DMS114 treated with DMSO at 0.1 percent for 48 hours (cell line): ENCODE measurements around the gene NT5C3B.
"Not testable (repeated sequence)": the region's sequence is repeated elsewhere in the genome, so short reads cannot be mapped to it uniquely, and the experiment has no call there.

Experiments
- DNase-seq: peaks from one replicate; lab custom pipeline; 2025; ENCODE audit not compliant: unreplicated experiment; lab: John Stamatoyannopoulos, UW

The NT5C3B gene

DNA sequence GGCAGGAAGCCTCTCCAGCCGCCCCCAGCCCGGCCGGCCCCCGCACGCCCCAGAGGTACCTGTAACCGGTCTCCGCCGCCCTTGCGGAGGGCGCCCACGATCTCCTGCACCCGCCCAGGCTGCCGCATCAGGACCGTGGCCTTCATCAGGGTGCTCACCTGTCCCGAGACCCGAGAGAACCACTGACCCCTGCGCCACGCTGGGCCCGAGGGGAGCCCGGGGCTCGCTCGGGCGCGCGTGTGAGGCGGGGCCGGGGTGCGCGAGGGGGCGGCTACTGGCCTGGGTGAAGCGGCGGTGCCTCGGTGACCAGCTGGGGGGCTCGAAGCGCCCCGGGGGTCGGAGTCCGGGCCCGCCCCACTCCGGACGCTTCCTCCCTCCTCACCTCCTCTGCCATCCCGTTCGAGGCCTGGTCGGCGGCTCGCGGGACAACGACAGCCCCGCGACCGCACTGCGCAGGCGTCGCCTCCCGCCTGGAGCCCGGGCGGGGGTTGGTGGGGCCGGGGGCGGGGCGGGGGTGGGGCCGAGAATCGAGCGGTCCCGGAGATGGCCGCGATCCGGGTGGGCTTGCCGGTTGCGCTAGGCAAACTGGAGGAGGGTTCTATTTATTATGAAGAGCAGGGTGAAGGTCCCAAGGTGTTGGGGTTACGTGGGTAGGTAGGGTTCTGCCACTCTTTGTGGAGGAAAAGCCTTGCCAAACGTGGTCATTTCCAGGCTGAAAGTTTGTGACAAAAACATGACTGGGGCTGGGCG, at the start of gene NT5C3B:
Gene NT5C3B, minus strand, starts transcription at position 433 of the 750 bp plus-strand sequence. Its CDS starts 39 bp downstream, at position 394.
- peak; percentile 33 for DNase-seq

DNA sequence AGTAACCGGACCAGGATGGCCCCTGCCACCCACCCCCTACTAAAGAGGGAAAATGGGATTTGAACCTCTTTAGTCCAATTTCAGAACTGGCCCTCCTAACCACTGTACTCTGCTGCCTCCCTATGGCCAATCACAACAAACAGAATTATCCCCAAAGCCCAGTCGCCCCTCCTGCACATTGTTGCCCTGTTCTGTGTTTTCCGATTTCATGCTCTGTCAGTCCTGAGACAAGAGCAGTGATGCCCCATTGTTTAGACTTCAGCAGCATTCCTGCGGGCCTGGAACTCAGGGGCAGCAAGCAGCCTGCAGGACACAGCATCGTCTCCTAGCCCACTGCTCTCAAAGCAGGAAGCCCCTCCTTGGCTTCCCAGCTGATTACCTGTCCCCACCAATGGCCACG, 49.7 kb upstream of the NT5C3B start:
- peak; percentile 19 for DNase-seq

DNA sequence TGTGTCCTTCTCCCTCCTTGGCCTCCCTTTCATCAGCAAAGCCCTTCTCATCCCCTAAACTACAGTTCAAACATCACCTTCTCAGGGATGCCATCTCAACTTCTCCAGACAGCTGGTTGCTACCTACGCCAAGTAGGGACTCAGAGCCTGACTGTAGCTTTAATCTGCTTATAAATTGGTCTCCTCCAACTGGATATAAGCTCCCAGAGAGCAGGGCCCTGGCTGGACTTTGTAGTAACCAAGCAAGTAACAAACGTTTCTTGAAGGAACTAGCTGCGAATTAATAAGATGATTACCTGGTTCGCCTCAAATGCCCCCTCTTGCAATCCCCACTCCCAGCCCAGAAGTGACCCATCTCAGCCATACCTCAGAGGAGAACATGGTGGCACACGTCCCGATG, 46.7 kb upstream of the NT5C3B start:
- DNase-seq: no peak

DNA sequence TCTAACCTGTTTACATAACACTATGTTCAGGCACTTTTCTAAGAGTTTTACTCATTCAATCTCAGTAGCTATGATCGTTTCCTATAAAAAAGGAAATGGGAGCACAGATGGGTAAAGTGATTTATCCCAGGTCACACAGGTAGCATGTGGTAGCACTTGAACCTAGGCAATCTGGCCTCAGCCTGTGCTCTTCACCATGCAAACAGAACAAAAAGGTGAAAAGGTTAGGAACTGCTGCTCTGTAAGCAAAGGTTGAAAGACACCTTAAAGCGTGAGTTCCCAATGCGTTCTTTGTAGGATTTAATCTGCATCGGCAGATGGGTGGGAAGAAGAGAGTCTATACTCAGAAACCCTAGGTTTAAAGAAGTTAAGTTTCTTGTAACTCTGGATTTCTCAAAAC, 44.1 kb upstream of the NT5C3B start:
- DNase-seq: no peak

DNA sequence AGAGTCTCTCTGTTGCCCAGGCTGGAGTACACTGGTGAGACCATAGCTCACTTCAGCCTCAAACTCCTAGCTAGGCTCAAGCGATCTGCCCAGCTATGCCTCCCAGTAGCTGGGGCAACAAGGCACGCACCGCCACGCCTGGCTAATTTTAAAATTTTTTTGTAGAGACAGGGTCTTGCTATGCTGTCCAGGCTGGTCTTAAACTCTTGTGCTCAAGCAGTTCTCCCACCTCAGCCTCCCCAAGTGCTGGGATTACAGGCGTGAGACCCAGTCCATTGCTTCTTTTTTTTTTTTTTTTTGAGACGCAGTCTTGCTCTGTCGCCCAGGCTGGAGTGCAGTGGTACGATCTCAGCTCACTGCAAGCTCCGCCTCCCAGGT, 38.2 kb upstream of the NT5C3B start:
- DNase-seq: not testable (repeated sequence)

DNA sequence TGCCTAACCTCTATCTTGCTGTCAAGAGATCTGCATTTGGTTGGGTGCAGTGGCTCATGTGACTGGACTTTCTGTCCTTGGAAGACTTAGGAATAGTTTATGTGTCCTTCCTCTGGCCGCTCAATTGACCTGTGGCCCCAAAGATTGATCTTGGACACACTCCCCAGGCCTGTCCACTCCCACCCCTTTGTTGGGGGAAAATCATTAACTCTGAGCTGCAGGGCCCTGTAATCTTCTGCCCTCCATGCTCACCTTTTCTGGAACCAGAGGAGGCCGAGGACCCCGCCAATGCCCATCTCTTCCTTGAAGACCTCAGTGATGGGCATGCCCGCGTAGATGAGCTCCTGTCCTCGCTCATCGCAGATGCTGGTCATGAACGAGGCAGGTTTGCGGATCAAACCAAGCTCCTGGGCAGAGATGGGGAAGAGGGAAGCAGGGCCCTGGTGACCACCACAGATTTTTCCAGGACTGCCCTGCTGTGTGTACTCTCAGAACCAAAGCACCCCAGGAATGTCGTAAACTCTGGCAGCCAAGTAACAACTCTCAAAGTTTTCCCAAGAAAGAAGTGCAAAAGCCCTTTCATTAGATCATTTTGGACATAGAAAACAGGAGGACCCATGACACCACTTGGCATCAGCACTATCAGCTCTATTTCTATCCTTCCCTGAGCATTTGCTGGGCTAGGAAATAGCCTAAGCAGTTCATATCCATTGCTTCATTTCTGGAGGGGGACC, 37.7 kb upstream of the NT5C3B start:
- DNase-seq: no peak

DNA sequence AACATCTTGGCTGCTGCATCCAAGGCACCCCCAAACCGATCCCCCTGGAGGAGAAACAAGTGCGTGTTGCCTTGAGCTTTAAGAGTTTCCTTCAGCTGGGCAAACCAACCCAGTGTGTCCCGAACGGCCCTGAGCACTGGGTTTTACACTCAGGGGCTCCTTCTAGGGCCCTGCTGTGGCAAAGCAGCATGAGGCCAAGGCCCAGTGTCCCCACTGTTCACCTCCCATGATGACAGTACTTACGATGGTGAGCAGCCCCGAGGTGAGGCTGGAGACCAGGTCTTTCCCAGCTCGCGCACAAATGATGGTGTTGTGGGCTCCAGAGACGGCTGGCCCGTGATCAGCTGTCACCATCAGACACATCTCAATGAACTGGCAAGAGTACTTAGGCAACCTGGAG, 35.8 kb upstream of the NT5C3B start:
- no peak for DNase-seq

DNA sequence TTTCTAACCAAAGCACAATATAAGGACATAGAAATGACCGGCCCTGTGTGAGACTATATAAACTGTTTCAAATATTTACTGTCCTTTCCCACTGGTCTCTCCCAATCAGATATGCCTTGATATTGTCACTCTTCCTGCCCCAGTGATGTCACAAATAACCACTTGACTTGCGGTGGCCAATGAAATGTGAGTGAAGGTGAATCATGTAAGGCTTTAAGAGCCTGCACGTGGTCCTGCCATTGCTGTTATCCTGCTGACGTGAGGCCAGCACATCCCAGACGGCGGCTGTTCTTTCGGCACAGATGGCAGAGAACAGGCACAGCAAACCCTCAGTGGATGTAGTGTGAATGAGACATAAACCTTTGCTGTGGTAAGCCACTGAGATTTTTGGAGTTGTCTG, 34.6 kb upstream of the NT5C3B start:
- no peak for DNase-seq

DNA sequence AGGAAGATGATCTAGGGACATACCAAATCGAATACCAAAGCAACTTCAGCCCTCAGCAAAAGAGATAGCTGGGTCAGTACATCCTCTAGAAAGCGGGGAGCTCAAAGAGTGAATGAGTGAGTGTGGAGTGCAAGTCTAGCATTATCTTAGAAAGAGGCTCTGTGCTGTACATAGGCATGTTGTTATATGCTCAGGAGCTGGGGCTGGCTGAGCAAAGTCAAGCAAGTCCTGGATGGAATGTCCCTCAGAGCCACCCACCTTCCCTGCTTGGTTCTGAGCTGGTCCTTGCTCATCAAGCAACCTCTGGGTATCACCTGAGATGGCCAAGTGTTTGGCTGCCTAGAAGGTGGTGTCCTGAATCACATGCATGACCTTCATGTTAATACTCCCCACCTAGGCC, 34.1 kb upstream of the NT5C3B start:
- no peak for DNase-seq

DNA sequence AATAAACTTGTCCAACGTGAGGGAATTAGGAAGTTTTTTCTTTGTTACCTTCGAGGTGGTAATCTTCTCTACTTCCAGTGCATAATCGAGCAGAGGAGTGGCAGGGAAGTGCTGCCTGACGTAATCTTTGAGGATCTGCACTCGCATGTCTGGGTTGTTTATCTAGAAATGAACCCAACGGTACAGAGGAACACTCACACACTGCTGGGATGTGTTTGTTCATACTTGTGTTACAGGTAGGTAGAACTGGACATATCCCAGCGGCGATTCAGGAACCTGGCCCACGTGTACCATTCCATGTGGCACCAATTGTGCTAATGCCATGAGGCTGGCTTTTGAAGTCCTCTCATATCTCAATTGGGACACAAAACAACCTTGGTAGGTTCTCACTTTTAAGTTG, 33.4 kb upstream of the NT5C3B start:
- DNase-seq: no peak

DNA sequence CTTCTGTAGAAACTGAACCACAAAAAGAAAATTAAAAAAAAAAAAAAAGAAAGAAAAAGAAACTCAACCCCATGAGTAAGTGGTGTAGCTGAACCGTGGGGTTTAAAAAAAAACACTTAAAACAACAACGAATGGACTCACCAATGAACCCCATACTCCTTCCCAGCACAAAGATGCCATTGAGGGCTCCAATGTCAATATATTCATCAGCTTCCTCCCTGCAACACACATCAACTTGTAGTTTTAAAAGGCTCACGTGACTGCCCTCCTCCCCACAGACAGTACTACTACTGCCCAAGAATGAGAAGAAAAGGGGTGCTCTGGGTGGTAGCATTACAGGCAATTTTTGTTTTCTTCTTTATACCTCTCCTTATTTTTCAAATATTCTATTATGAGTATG, 32.5 kb upstream of the NT5C3B start:
- no peak for DNase-seq

DNA sequence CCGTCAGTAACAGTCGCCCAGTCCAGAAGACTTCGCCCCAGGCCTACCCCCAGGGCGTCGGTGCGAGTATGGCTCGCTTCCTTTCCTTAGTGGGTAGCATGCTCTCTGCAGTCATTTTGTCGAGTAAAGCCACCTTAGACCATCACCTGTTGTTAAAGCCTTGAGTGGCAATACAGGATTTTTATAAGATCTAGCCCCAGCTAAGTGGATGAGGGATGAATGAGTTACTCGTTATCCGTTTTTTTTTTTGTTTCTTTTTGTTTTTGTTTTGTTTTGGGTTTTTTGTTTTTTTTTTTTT, 29.5 kb upstream of the NT5C3B start:
- DNase-seq: no peak

DNA sequence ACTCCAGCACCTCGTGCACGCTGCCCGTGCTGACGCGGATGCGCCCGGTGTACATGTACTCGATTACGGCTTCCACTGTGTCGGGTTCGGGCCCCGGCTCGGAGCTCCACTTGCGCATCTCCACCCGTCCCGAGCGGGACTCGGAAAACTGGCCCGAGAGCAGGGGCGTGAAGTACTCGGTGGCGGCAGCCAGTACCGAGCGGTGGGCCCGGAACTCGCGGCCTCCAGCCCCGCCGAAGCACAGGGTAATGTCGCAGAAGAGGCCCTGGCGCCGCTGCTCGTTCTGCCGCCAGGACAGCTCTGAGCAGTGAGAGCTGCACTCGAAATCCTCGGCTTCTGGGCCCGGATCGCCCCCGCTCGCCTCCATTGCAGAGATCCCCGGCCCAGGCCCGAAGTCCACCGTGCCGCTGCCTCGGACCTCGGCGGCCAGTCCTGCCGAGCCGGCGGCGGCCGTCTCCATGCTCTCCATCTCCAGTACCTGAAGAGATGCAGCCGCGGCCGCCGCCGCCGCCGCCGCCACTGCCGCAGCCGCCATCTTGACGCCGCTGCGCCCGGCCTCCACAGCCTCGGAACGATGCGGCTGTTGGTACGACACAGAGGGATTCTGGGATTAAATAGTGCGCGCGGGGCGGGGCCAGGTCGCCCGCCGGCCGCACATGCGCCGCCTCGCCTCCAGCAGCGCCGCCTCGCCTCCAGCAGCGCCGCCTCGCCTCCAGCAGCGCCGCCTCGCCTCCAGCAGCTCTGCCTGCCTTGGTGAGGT, 29.0 kb upstream of the NT5C3B start, which contains the start of gene KLHL11:
Gene KLHL11, minus strand, starts transcription at position 588 of the 760 bp plus-strand sequence. Its CDS starts 53 bp downstream, at position 535.
- DNase-seq: peak; percentile 83

DNA sequence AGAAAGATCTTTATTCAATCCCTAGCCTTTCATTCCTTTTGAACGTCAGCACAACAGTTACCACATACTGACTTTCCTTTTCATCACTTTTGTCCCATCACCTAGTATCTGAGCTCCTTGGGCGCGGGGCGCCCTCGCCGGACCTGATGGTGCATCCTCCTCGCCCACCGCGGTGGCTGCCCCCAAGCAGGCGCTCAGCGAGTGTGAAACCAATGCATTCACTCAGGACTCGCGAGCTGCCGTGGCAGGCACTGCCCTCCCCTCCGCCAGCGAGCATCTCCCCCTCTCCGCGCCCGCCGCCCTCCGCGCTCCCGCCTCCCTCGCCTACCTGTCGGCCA, 28.4 kb upstream of the NT5C3B start:
- DNase-seq: no peak

DNA sequence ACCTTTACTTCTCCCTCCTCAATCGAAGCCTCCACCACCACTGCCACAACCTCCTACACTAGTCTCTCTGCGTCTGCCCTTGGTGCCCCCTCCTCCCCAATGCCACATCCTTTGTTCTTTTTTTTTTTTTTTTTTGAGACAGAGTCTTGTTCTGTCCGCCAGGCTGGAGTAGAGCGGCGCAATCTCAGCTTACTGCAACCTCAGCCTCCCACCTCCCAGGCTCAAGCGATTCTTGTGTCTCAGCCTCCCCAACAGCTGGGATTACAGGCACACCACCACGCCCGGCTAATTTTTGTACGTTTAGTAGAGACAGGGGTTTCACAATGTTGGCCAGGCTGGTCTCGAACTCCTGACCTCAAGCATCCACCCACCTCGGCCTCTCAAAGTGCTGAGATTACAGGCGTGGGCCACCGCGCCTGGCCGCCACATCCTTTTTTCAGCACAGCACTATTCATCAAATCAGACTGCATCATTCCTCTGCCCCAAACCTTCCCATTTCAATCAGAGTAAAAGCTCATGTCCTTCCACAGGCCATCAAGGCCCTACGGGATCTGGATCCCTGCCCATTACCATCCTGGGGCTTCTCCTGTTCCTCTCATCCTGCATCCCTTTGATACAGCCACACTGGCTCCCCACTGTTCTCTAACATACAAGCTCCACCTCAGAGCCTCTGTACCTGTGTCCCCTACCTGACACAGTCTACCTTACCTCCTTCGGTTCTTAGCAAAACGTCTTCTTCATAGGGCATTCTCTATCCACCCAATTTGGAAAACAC, 27.2 kb upstream of the NT5C3B start:
- no peak for DNase-seq

DNA sequence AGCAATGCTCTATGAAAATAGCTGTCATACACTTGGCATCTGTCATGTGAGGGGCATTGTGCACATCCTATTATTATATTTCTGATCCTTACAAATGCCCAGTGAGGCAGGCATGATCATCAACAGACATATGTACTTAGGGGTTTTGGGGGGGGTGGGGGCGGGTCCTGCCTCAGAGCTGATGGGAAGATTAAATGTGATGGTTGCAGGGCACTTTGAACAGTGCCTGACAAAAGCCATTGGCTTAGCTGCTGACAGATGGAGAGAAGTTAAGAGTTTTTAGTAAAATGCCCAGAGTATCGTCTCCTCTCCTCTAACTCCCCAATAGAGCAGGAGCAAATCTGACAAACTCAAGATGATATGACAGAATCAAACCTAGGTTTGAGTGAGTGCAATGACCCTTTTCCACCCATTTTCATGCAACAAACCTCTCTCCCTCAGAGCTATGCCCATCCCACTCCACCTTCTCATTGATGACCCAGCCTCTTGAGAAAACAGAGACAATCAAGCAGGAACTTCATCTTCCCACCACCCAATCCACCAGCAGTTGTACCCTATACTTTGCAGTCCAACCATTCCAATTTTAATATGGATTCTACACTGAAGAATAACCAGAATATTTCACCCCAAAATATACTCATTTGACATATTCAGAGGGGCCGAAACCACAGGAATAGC, 24.4 kb upstream of the NT5C3B start:
- DNase-seq: no peak

DNA sequence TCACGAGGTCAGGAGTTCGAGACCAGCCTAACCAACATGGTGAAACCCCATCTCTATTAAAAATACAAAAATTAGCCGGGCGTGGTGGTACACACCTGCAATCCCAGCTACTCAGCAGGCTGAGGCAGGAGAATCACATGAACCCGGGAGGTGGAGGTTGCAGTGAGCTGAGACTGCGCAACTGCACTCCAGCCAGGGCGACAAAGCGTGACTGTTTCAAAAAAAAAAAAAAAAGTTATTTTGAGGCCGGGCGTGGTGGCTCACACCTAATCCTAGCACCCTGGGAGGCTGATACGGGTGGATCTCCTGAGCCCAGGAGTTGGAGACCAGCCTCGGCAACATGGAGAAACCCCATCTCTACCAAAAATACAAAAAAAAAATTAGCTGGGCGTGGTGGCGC, 15.3 kb upstream of the NT5C3B start:
- DNase-seq: not testable (repeated sequence)

DNA sequence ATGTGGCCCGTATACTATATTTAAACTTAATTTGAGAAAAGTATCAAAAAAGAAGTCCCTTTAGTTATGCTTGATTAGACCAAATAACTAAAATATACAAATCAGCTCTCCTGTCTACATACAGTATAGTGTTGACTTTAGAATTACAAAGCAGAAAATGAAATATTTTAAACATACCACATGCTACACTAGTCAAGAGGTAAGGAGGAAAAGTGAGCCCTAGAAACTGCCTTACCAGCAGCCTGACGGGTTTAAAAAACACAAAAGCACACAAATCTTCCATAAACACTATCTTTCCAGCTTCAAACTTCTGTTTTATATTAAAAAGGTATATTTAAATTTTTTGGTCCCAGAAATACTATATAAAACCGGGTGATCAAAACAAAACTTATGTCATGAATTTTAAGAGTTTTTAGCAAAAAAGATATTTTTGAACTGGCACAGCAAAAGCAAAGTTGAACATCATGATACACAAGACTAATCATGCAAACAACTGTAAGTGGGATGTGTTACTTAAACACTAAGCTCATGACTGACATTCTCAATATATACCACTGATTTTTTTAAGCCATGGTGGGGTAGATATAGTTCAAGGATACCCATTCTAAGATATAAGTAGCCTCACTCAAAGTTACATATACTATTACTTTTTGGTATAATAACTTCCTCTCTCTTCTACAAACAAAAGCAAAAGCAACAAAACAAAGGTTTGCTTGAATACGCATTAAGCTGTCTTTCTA, 13.4 kb upstream of the NT5C3B start:
- no peak for DNase-seq

DNA sequence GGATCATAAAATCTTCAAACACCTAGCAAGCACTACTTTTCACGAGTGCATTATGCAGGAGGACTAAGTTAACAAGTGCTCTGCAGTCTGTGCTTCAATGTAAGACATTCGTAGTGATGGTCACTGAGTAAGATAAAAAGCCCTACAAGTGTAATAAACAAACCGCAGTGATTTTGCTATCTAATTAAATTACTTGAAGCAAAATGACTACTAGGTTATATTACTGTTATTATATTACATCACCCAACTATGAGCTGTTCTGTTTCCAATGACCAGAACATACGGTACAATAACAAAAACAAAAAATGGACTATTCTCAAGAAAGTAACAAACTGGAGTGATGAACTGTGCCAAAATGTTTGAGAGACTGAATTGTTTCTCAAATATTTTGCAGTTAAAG, 12.8 kb upstream of the NT5C3B start:
- no peak for DNase-seq

DNA sequence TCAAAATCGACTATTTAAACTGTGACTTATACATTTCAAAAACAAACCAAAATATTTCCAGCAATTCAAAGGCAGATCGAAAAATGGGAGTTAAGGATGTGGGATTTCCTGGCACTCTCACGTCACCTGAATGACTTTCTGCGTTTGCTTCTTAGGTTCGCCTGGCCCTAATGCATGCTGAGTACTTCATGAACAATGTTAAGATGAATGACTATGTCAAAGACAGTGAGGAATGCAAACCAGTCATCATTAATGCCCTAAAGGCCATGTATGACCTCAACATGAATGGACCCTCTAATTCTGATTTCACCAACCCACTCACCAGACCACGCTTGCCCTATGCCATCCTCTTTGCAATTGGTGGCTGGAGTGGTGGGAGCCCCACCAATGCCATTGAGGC, 8.9 kb upstream of the NT5C3B start:
- no peak for DNase-seq
